Skeletal muscle tissue (tissue), 4 donors: ENCODE data around the gene MSL1. TPM values are rescaled to one million over a fixed set of nuclear protein-coding genes. Genes with fewer than 3 reads are reported as not detected.
"Not testable (repeated sequence)": the region's sequence is repeated elsewhere in the genome, so short reads cannot be mapped to it uniquely, and the experiment has no call there.

Experiments used
- H3K27ac ChIP-seq: one replicate; pipeline ENCODE4 v1.7.0; 2013; ENCODE audit warnings: mild to moderate bottlenecking, low read depth, low read length, inconsistent platforms
- H3K27me3 ChIP-seq, 3 donors: one replicate each; pipeline ENCODE4 v1.7.0; 2013; ENCODE audit warnings: low read length in 3 of 3; ENCODE audit not compliant: control insufficient read depth in 3 of 3, insufficient read depth in 3 of 3
- H3K36me3 ChIP-seq, 3 donors: one replicate each; pipeline ENCODE4 v1.7.0; 2013; ENCODE audit warnings: low read length in 3 of 3; ENCODE audit not compliant: control insufficient read depth in 3 of 3, insufficient read depth in 3 of 3
- H3K4me1 ChIP-seq, 3 donors: one replicate each; pipeline ENCODE4 v1.7.0; 2013; ENCODE audit warnings: low read length in 3 of 3, mild to moderate bottlenecking in 3 of 3; ENCODE audit not compliant: control insufficient read depth in 3 of 3, insufficient read depth in 3 of 3
- H3K4me3 ChIP-seq, 3 donors: one replicate each; pipeline ENCODE4 v1.7.0; 2013; ENCODE audit warnings: low read length in 3 of 3
- H3K9ac ChIP-seq, 3 donors: one replicate each; pipeline ENCODE4 v1.7.0; 2013; ENCODE audit warnings: low read length in 3 of 3, mild to moderate bottlenecking in 3 of 3, moderate library complexity in 2 of 3, low read depth in 1 of 3
- H3K9me3 ChIP-seq, 3 donors: one replicate each; pipeline ENCODE4 v1.7.0; 2013; ENCODE audit warnings: low read length in 3 of 3; ENCODE audit not compliant: control insufficient read depth in 3 of 3
- total RNA-seq: library from RNA; depleted of rRNA; stranded (reverse); fragments of >200 nt; gene quantifications from one replicate; pipeline ENCODE4 v1.2.3, GENCODE V29; 2014
- donor health status: Osteomylitis.

MSL1 gene
- total RNA-seq, 1 donor from 2014 or later, result 53.8 TPM

DNA sequence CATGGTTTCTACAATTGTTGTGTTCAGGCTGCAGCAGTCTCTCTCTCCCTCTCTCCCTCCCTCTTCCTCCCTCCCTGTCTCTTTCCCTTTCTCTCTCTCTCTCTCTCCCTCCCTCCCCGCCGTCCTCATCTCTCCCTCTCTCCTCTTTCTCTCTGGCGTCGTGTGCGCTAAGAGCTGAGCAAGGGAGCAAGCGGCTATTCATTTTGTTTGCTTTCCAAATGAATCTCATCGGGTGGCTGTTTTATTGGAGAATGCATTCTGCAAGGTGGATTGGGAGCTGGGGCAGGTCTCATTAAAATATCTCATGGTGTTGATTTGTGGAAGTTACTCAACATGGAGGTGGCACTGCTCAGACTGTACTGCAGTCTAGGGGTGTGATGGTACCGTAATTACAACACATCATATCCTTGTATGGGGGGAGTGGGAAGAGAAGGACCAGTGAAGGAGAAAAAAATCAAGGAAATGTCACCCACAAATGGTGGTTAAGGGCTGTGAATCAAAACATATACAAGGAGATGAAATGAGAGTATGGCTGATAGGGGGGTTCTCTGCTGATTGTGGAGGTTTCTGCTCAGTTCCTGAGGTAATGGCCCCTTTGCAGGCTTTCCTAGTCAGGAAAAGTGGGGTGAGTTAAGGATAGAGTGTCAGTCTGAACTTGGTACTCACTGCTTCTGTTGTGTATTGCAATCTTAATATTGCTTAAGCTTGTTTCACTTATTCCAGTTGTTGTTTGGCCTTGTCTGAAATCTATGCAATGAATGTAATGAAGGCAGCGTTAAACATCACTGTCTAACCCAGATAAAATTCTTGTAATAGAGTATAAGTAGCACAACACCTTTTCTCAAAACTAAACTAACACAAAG lies 2.7 kb downstream of the MSL1 start:
- H3K36me3 ChIP-seq, result peaks cover 17 to 26% (median 19%) of the 10 kb centered on the region in 3 donors
- peak overlapping the region; percentile 91 for H3K27ac ChIP-seq
- peaks cover 20 to 32% (median 25%) of the 10 kb centered on the region in 3 donors for H3K4me1 ChIP-seq

GRCh38 chr17:40129498-40129897 lies 7.7 kb downstream of the MSL1 start:
- H3K9me3 ChIP-seq, result no peaks in the 10 kb centered on the region
- no peak overlapping the region for H3K4me3 ChIP-seq
- peaks cover 2 to 8% (median 4%) of the 10 kb centered on the region in 3 donors for H3K4me1 ChIP-seq
- H3K27me3 ChIP-seq, result no peaks in the 10 kb centered on the region
- H3K9ac ChIP-seq, result no peak overlapping the region
- no peak overlapping the region for H3K27ac ChIP-seq
- H3K36me3 ChIP-seq, result peaks cover 38 to 66% (median 62%) of the 10 kb centered on the region in 3 donors

More for the DNA sequence above, 2.7 kb downstream of the MSL1 start:
- Histone ChIP-seq H3K9me3 (no peaks in the 10 kb centered on the region), H3K9ac (peak overlapping the region; percentile 91 to 98 (median 94)), H3K4me3 (peak overlapping the region; percentile 95 to 98 (median 95)), H3K27me3 (no peaks in the 10 kb centered on the region)

DNA sequence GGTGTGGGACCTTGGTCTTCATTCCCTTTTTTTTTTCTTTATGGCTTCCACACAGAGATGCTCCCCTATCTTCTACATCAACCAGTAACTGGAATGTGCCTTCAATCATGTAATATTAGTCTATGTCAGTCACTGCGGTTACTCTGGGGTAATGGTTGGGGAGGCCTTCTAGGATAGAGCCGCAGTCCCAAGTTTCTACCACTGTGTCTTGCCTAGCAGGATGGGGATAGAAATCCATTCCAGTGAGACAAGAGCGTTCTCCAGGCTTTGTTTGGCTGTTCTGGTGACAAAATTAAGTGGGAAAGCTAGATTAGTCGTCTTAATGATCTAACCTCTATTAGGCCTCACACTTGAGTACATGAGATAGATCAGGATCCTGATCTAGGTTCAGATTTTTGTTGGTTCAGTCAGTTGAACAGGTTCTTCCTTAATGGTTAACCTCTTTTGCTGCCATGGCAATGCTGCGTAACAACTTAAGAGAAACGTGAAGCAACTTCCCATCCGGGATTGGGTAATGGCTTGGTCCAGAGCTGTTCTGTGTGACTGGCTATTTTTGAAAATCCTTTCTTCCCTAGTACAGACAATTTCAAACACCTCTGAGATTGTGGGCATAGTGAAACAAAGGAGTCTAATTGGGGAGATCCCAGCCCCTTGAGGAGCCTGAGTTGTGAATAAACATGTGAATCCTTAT lies 8.7 kb downstream of the MSL1 start:
- Histone ChIP-seq H3K4me3 (no peak overlapping the region), H3K36me3 (peaks cover 45 to 72% (median 71%) of the 10 kb centered on the region in 3 donors), H3K9me3 (no peaks in the 10 kb centered on the region), H3K9ac (peak overlapping the region in 1 of 3 donors; percentile 2), H3K27ac (no peak overlapping the region), H3K27me3 (no peaks in the 10 kb centered on the region), H3K4me1 (no peaks in the 10 kb centered on the region)

DNA sequence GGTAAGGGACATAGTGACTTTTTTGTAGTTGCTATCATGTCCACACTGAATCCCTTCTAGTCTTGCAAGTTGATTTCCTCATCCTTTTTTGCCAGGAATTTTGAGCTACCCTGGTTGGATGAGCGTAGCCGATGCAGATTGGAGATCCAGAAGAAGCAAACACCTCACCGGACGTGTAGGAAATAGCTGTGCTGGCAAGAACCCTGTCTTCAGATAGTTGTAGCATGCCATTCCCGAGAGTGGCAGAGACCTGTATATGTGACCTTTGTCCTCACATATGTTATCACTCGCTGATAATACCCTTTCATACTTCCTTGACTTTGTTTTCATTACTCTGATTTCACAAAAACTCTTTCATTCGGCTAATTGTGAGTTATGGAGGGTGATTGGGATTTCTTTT lies 12.4 kb downstream of the MSL1 start:
- Histone ChIP-seq H3K4me1 (peaks cover 1 to 3% (median 2%) of the 10 kb centered on the region in 3 donors), H3K9me3 (no peaks in the 10 kb centered on the region), H3K27ac (no peak overlapping the region), H3K4me3 (no peak overlapping the region), H3K9ac (no peak overlapping the region), H3K27me3 (no peaks in the 10 kb centered on the region), H3K36me3 (peaks cover 39 to 63% (median 60%) of the 10 kb centered on the region in 3 donors)

DNA sequence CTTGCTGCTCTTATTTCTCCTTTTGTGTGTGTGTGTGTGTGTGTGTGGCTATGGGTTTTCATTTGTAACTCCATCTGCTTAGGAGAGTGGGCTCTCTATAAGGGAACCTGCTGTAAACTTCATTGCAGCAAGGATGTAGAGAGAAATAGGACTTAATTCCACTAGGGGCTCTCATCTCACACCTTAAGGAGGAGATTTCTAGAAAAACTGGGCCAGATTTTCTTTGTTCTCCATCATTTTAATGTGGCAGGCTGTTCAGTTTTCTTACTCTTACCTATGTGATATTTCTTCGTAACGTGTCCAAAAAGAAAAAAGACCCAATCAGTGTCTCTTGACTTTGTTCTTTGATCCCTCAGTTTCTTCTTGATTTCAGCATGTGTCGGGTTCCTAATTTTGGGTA lies 14.0 kb downstream of the MSL1 start:
- Histone ChIP-seq H3K4me1 (peaks cover 7 to 11% (median 7%) of the 10 kb centered on the region in 3 donors), H3K9me3 (no peaks in the 10 kb centered on the region), H3K36me3 (peaks cover 32 to 47% (median 46%) of the 10 kb centered on the region in 3 donors), H3K27me3 (no peaks in the 10 kb centered on the region), H3K4me3 (no peak overlapping the region), H3K27ac (no peak overlapping the region), H3K9ac (no peak overlapping the region)

GRCh38 chr17:40139566-40140058 lies 17.8 kb downstream of the MSL1 start:
- H3K4me1 ChIP-seq, result peaks cover 17 to 27% (median 22%) of the 10 kb centered on the region in 3 donors
- peak overlapping the region; percentile 85 to 97 (median 94) for H3K9ac ChIP-seq
- peak overlapping the region; percentile 79 to 92 (median 81) for H3K4me3 ChIP-seq
- no peaks in the 10 kb centered on the region for H3K27me3 ChIP-seq
- H3K9me3 ChIP-seq, result no peaks in the 10 kb centered on the region
- H3K27ac ChIP-seq, result peak overlapping the region; percentile 93
- peaks cover 21 to 32% (median 27%) of the 10 kb centered on the region in 3 donors for H3K36me3 ChIP-seq

- H3K4me3 ChIP-seq, H3K27me3 ChIP-seq, H3K9ac ChIP-seq, H3K27ac ChIP-seq, H3K9me3 ChIP-seq: not testable (repeated sequence)
- Histone ChIP-seq H3K4me1 (peaks cover 17 to 36% (median 24%) of the 10 kb centered on the region in 3 donors), H3K36me3 (peaks cover 11 to 33% (median 18%) of the 10 kb centered on the region in 3 donors)
Observed at GRCh38 chr17:40143166-40143565, 21.4 kb downstream of the MSL1 start.

DNA sequence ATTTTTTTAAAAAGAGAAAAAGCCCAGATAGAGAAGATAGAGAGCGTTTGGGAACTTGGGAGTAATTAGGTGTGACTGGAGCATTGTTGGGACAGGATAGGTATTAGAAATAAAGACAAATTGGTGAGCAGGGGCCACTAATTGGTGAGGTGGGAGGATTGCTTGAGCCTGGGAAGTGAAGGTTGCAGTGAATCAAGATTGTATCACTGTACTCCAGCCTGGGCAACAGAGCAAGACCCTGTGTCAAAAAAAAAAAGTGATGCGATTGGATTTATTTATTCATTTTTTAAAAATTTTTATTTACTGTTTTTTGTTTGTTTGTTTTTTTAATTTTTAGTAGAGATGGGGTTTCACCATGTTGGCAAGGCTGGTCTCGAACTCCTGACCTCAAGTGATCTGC lies 23.7 kb downstream of the MSL1 start:
- peaks cover 13 to 37% (median 16%) of the 10 kb centered on the region in 3 donors for H3K4me1 ChIP-seq
- no peak overlapping the region for H3K4me3 ChIP-seq
- H3K36me3 ChIP-seq, result peaks cover 24 to 51% (median 37%) of the 10 kb centered on the region in 3 donors

GRCh38 chr17:40148527-40148926 lies 26.8 kb downstream of the MSL1 start:
- Histone ChIP-seq H3K4me3 (no peak overlapping the region), H3K9me3 (no peaks in the 10 kb centered on the region), H3K4me1 (peaks cover 4 to 20% (median 4%) of the 10 kb centered on the region in 3 donors), H3K36me3 (peaks cover 22 to 41% (median 32%) of the 10 kb centered on the region in 3 donors), H3K27ac (no peak overlapping the region), H3K9ac (peak overlapping the region in 2 of 3 donors; percentile 3 to 65), H3K27me3 (no peaks in the 10 kb centered on the region)

More for the DNA sequence above, 23.7 kb downstream of the MSL1 start:
- Histone ChIP-seq H3K9ac (no peak overlapping the region), H3K27me3 (no peaks in the 10 kb centered on the region), H3K9me3 (no peaks in the 10 kb centered on the region), H3K27ac (no peak overlapping the region)
